Measurements from ENCODE around the gene CLEC20A.
A peak's percentile ranks its signal among the peaks of the same experiment; 100 is the strongest.

CLEC20A gene

GRCh38 chr1:178502330-178502714 lies 5.6 kb upstream of the CLEC20A start:
- DNase-seq (ENCODE audit: low read depth, low spot score) = no peak
- H3K4me3 ChIP-seq (ENCODE audit: low read depth, low read length) = no peak overlapping the region
- in situ Hi-C loops (cut with HindIII; ENCODE audit: low sequenced_read_pairs) = no loop called here
- TF ChIP-seq CTCF (IDR thresholded peaks at IDR 0.05; ENCODE audit: low read depth, low read length) = no peak

DNA sequence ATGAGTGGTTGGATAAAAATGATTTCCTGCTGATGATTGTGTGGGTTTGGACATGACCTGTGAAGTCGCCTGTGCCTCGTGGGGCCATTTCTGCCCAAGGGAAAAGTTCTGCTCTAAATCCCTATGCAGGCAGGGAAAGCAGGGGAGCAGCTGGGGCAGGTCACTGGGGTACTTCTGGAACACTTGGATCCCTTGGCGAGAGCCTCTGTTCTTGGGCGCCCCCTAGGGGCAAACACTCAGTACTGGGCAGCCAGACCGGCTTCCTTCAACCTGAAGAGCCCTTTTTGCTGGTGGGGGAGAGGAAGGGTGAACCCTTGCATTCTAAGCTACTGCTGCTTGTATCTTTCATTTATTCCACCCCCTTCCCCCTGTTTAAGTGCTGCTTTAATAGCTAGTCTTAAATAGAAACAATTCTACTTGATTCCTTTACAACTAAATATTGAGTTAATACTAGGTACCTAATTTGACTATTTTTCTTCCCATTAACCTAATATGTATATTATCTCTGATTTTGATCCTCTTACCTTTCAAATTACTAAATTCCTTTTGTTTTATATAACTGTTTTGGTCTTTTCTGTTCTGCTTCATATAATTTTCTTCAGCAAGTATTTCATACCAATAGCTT lies 5.1 kb upstream of the CLEC20A start:
- peak; percentile 62 for DNase-seq (ENCODE audit: low read depth, low spot score)
- peak; percentile 99 for TF ChIP-seq CTCF (IDR thresholded peaks at IDR 0.05; ENCODE audit: low read depth, low read length)
- in situ Hi-C loops (cut with HindIII; ENCODE audit: low sequenced_read_pairs) = no loop called here

DNA sequence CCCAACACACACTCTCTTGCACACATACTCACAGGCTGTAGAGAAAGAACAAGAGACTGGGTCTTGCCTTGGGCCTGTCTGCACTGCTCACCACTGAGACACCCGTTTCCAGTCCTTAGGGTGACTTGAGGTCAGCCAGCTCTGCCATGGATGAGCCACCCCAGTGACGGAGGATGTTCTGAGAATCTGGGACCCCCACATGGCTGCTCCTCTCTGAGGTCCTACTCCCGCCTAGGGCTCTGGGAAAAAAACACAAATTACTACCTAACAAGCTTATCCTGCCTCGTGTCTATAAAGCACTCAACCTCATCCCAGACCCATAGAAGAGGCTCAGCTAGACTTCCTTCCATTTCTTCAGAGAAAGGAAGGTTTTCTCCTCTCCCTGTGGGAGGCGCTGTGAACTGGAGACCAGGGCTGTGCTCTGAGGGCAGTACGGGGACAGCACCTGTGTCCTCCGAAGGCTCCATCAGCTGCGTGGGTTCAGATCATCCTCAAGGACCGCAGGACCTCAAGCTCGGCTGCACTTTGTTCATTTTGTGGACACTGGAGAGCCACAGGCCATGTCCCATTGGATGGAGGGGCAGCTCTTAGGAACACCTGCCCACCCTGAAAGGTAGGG lies 4.3 kb upstream of the CLEC20A start:
- H3K4me3 ChIP-seq (ENCODE audit: low read depth, low read length) = no peak overlapping the region
- TF ChIP-seq CTCF (IDR thresholded peaks at IDR 0.05; ENCODE audit: low read depth, low read length) = no peak
- in situ Hi-C loops (cut with HindIII; ENCODE audit: low sequenced_read_pairs) = no loop called here
- DNase-seq (ENCODE audit: low read depth, low spot score) = no peak

More for the DNA sequence above, 5.1 kb upstream of the CLEC20A start:
- no peak overlapping the region for H3K4me3 ChIP-seq (ENCODE audit: low read depth, low read length)

- TF ChIP-seq CTCF (IDR thresholded peaks at IDR 0.05; ENCODE audit: low read depth, low read length) = peak; percentile 35
- no peak for DNase-seq (ENCODE audit: low read depth, low spot score)
- in situ Hi-C loops (cut with HindIII; ENCODE audit: low sequenced_read_pairs) = no loop called here
- H3K4me3 ChIP-seq (ENCODE audit: low read depth, low read length) = no peak overlapping the region
These were observed 3.5 kb upstream of the CLEC20A start for GRCh38 chr1:178500091-178500770.

GRCh38 chr1:178498896-178499675 lies 2.3 kb upstream of the CLEC20A start:
- no peak for TF ChIP-seq CTCF (IDR thresholded peaks at IDR 0.05; ENCODE audit: low read depth, low read length)
- DNase-seq (ENCODE audit: low read depth, low spot score) = no peak
- in situ Hi-C loops (cut with HindIII; ENCODE audit: low sequenced_read_pairs) = no loop called here
- no peak overlapping the region for H3K4me3 ChIP-seq (ENCODE audit: low read depth, low read length)

GRCh38 chr1:178497903-178498478 lies 1.2 kb upstream of the CLEC20A start:
- no peak for TF ChIP-seq CTCF (IDR thresholded peaks at IDR 0.05; ENCODE audit: low read depth, low read length)
- no peak for DNase-seq (ENCODE audit: low read depth, low spot score)
- no peak overlapping the region for H3K4me3 ChIP-seq (ENCODE audit: low read depth, low read length)
- in situ Hi-C loops (cut with HindIII; ENCODE audit: low sequenced_read_pairs) = no loop called here

All from astrocyte of the spinal cord (primary cell).